ENCODE results near the gene WIPF3.

GRCh38 chr7:29946428-29947186 lies 140.3 kb downstream of the WIPF3 start:
- TF ChIP-seq POLR2A (IDR thresholded peaks at IDR 0.05): no peak
- TF ChIP-seq, protein P1, sequence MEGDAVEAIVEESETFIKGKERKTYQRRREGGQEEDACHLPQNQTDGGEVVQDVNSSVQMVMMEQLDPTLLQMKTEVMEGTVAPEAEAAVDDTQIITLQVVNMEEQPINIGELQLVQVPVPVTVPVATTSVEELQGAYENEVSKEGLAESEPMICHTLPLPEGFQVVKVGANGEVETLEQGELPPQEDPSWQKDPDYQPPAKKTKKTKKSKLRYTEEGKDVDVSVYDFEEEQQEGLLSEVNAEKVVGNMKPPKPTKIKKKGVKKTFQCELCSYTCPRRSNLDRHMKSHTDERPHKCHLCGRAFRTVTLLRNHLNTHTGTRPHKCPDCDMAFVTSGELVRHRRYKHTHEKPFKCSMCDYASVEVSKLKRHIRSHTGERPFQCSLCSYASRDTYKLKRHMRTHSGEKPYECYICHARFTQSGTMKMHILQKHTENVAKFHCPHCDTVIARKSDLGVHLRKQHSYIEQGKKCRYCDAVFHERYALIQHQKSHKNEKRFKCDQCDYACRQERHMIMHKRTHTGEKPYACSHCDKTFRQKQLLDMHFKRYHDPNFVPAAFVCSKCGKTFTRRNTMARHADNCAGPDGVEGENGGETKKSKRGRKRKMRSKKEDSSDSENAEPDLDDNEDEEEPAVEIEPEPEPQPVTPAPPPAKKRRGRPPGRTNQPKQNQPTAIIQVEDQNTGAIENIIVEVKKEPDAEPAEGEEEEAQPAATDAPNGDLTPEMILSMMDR (IDR thresholded peaks at IDR 0.05): peak; percentile 36 to 47 (median 37)

All from right lobe of liver (tissue), 4 donors.